H1 (cell line): ENCODE data around the gene MAP1LC3A. TPM values are rescaled to one million over a fixed set of nuclear protein-coding genes. Genes with fewer than 3 reads are reported as not detected.

Experiments used
- CTCF ChIA-PET: fragments of 300-600 bp; sonication (Branson Sonifier 250); formaldehyde crosslinking; loops from one replicate; lab custom pipeline; 2021; ENCODE audit not compliant: partially characterized antibody; lab: Charles Lee
- POLR2A ChIA-PET: fragments of 300-600 bp; sonication (Branson Sonifier 250); formaldehyde crosslinking; loops from one replicate; lab custom pipeline; 2021; ENCODE audit warnings: inconsistent platforms; ENCODE audit not compliant: partially characterized antibody; lab: Charles Lee
- DNase-seq, 2 experiments: peaks; one replicate each; pipeline versions ENCODE4 v3.0.0 to v3.0.0-alpha.2; 2010 to 2022; ENCODE audit warnings: low spot score in 2 of 2, low read depth in 1 of 2, mixed read lengths in 1 of 2
- FAIRE-seq: peaks from 2 replicates; lab custom pipeline; 2011; peaks lifted over from hg19 to GRCh38; lab: Jason Lieb, UNC
- H2AFZ ChIP-seq: 2 replicates; pipeline ENCODE4 v1.8.1; 2012; ENCODE audit warnings: low read length, inconsistent platforms
- H2AK5ac ChIP-seq: 2 replicates; pipeline ENCODE4 v1.6.1; 2013; ENCODE audit warnings: low read depth, low read length
- H2BK120ac ChIP-seq: replicated peaks from 2 replicates; pipeline ENCODE3; 2013; ENCODE audit warnings: low read depth, low read length, inconsistent platforms
- H2BK12ac ChIP-seq: 2 replicates; pipeline ENCODE4 v1.6.1; 2013; ENCODE audit warnings: low read depth, low read length
- H2BK15ac ChIP-seq: 2 replicates; pipeline ENCODE4 v1.6.1; 2013; ENCODE audit warnings: low read length
- H2BK20ac ChIP-seq: 2 replicates; pipeline ENCODE4 v1.6.1; 2013; ENCODE audit warnings: low read length
- H2BK5ac ChIP-seq: 2 replicates; pipeline ENCODE4 v1.6.1; 2013; ENCODE audit warnings: low read depth, low read length
- H3K14ac ChIP-seq: 2 replicates; pipeline ENCODE4 v1.6.1; 2013; ENCODE audit warnings: inconsistent platforms; ENCODE audit not compliant: insufficient read length
- H3K18ac ChIP-seq: 2 replicates; pipeline ENCODE4 v1.6.1; 2013; ENCODE audit warnings: low read length; ENCODE audit errors: extremely low read depth
- H3K23ac ChIP-seq: 2 replicates; pipeline ENCODE4 v1.6.1; 2013; ENCODE audit warnings: inconsistent platforms; ENCODE audit not compliant: insufficient read length
- H3K23me2 ChIP-seq: 2 replicates; pipeline ENCODE4 v1.6.1; 2013; ENCODE audit warnings: low read depth, low read length
- H3K27ac ChIP-seq: 2 replicates; pipeline ENCODE4 v1.6.1; 2011; ENCODE audit warnings: low read depth, low read length, inconsistent platforms
- H3K27me3 ChIP-seq, 4 experiments: replicated peaks in 1 of 4; 1 replicate in 1 of 4; 2 replicates in 3 of 4; pipeline versions ENCODE4 v1.6.1 to v1.8.1; 2011 to 2013; ENCODE audit warnings: low read length in 3 of 4, mild to moderate bottlenecking in 3 of 4, inconsistent platforms in 2 of 4, mixed read lengths in 2 of 4, moderate library complexity in 1 of 4; ENCODE audit not compliant: control insufficient read depth in 3 of 4, insufficient read depth in 3 of 4; ENCODE audit errors: extremely low read depth in 1 of 4
- H3K36me3 ChIP-seq, 4 experiments: 2 replicates each; pipeline versions ENCODE4 v1.6.1 to v1.8.1; 2011 to 2013; ENCODE audit warnings: mild to moderate bottlenecking in 4 of 4, low read length in 3 of 4, moderate library complexity in 2 of 4, control low read depth in 1 of 4, inconsistent platforms in 1 of 4; ENCODE audit not compliant: insufficient read depth in 4 of 4, control insufficient read depth in 2 of 4
- H3K4ac ChIP-seq: replicated peaks from 2 replicates; pipeline ENCODE3; 2013; ENCODE audit warnings: low read length, low read depth, mixed read lengths, inconsistent platforms; ENCODE audit not compliant: insufficient read length
- H3K4me1 ChIP-seq, 4 experiments: replicated peaks in 1 of 4; 1 replicate in 1 of 4; 2 replicates in 3 of 4; pipeline versions ENCODE4 v1.6.1 to v1.8.1; 2011 to 2013; ENCODE audit warnings: low read length in 3 of 4, inconsistent platforms in 2 of 4, mixed read lengths in 1 of 4; ENCODE audit not compliant: insufficient read depth in 4 of 4, control insufficient read depth in 3 of 4
- H3K4me2 ChIP-seq, 2 experiments: 2 replicates each; pipeline versions ENCODE4 v1.6.1 to v1.8.1; 2011 to 2013; ENCODE audit warnings: low read depth in 2 of 2, low read length in 2 of 2, control low read depth in 1 of 2, inconsistent platforms in 1 of 2, mild to moderate bottlenecking in 1 of 2; ENCODE audit not compliant: insufficient read depth in 1 of 2
- H3K4me3 ChIP-seq, 4 experiments: fragments of 200-600, 300-600 bp in 1 of 4; sonication (generic), shearing (Covaris generic), sonication (Bioruptor Twin) in 1 of 4; 2 replicates each; pipeline versions ENCODE4 v1.5.1 to v1.8.1; 2011 to 2016; ENCODE audit warnings: low read length in 4 of 4, low read depth in 3 of 4, control low read depth in 2 of 4, inconsistent platforms in 2 of 4, mild to moderate bottlenecking in 2 of 4, mixed read lengths in 1 of 4, moderate library complexity in 1 of 4; ENCODE audit not compliant: insufficient read depth in 2 of 4; ENCODE audit errors: extremely low read depth in 1 of 4
- H3K56ac ChIP-seq: replicated peaks from 2 replicates; pipeline ENCODE3; 2013; ENCODE audit warnings: low read depth, mild to moderate bottlenecking, mixed read lengths, low read length, inconsistent platforms; ENCODE audit not compliant: insufficient read length
- H3K79me1 ChIP-seq: 2 replicates; pipeline ENCODE4 v1.6.1; 2013; ENCODE audit warnings: low read depth, low read length, control low read depth
- H3K79me2 ChIP-seq, 2 experiments: 2 replicates each; pipeline versions ENCODE4 v1.6.1 to v1.8.1; 2012 to 2013; ENCODE audit warnings: low read length in 2 of 2, mild to moderate bottlenecking in 2 of 2, inconsistent platforms in 1 of 2; ENCODE audit not compliant: insufficient read depth in 2 of 2, control insufficient read depth in 1 of 2
- H3K9ac ChIP-seq, 4 experiments: replicated peaks in 1 of 4; 1 replicate in 1 of 4; 2 replicates in 3 of 4; pipeline versions ENCODE4 v1.6.1 to v1.8.1; 2011 to 2013; ENCODE audit warnings: low read depth in 3 of 4, low read length in 3 of 4, control low read depth in 2 of 4, mild to moderate bottlenecking in 2 of 4, moderate library complexity in 2 of 4, inconsistent platforms in 1 of 4; ENCODE audit errors: extremely low read depth in 1 of 4
- H3K9me3 ChIP-seq, 2 experiments: 2 replicates each; pipeline versions ENCODE4 v1.6.1 to v1.8.1; 2012 to 2013; ENCODE audit warnings: mild to moderate bottlenecking in 2 of 2, moderate library complexity in 2 of 2, control low read depth in 1 of 2, inconsistent platforms in 1 of 2, low read depth in 1 of 2, low read length in 1 of 2, mixed read lengths in 1 of 2; ENCODE audit not compliant: insufficient read depth in 2 of 2
- H4K20me1 ChIP-seq, 2 experiments: replicated peaks in 1 of 2; 2 replicates each; pipeline versions ENCODE3 to v1.8.1; 2011 to 2013; ENCODE audit warnings: inconsistent platforms in 2 of 2, low read length in 2 of 2, mild to moderate bottlenecking in 1 of 2; ENCODE audit not compliant: insufficient read depth in 2 of 2, control insufficient read depth in 1 of 2
- H4K5ac ChIP-seq: 2 replicates; pipeline ENCODE4 v1.6.1; 2013; ENCODE audit warnings: low read length, low read depth, mixed read lengths, inconsistent platforms; ENCODE audit not compliant: insufficient read length
- H4K8ac ChIP-seq: 2 replicates; pipeline ENCODE4 v1.8.0; 2013; ENCODE audit warnings: mild to moderate bottlenecking, moderate library complexity, low read length, inconsistent platforms; ENCODE audit not compliant: insufficient read depth; ENCODE audit errors: extremely low read depth
- H4K91ac ChIP-seq: replicated peaks from 2 replicates; pipeline ENCODE3; 2013; ENCODE audit warnings: low read length, mixed read lengths, inconsistent platforms; ENCODE audit not compliant: insufficient read length
- CTCF ChIP-seq, 3 experiments: IDR thresholded peaks; 1 replicate in 2 of 3; 2 replicates in 1 of 3; pipeline versions ENCODE4 v1.5.1 to v1.6.1; 2011; ENCODE audit warnings: low read length in 3 of 3, mild to moderate bottlenecking in 3 of 3, inconsistent platforms in 2 of 3, low read depth in 1 of 3, moderate library complexity in 1 of 3; ENCODE audit not compliant: insufficient read depth in 1 of 3; ENCODE audit errors: control extremely low read depth in 1 of 3
- RFX5 ChIP-seq: IDR thresholded peaks from 2 replicates; pipeline ENCODE4 v1.6.1; 2011; ENCODE audit warnings: low read depth, low read length, improper control_type of control experiment, borderline replicate concordance
- TAF7 ChIP-seq: optimal IDR thresholded peaks from 2 replicates; pipeline ENCODE3; 2011; ENCODE audit warnings: low read depth, mild to moderate bottlenecking, inconsistent platforms, low read length, moderate library complexity, borderline replicate concordance
- TEAD4 ChIP-seq: IDR thresholded peaks from 2 replicates; pipeline ENCODE4 v1.6.1; 2012; ENCODE audit warnings: low read depth, low read length, inconsistent platforms, mixed read lengths
- WGBS, 2 experiments: shearing (Covaris generic) in 1 of 2; methylation state at CpG; one replicate each; pipeline versions ENCODE4 v1.1.6 to v1.1.7; 2013 to 2015; ENCODE audit warnings: low lambda C conversion rate in 2 of 2, mixed read lengths in 2 of 2, inconsistent platforms in 1 of 2, low coverage in 1 of 2, missing lambda C conversion rate in 1 of 2; ENCODE audit not compliant: insufficient replicate concordance in 2 of 2, insufficient coverage in 1 of 2, insufficient read length in 1 of 2; ENCODE audit errors: extremely low coverage in 1 of 2, missing lambda C conversion rate in 1 of 2; 5-methylcytosine and 5-hydroxymethylcytosine counted together
- polyA plus RNA-seq, 7 experiments: library from polyadenylated mRNA; depleted of rRNA in 3 of 7; stranded (reverse) in 5 of 7; unstranded in 2 of 7; fragments of >200 nt in 5 of 7; fragments of 200-250 nt in 2 of 7; gene quantifications; 1 replicate in 5 of 7; 2 replicates in 1 of 7; 4 replicates in 1 of 7; pipeline versions ENCODE4 v1.2.1 to v1.2.3, GENCODE V29; 2011 to 2013; ENCODE audit warnings: missing spikeins in 2 of 7, mixed read lengths in 2 of 7
- total RNA-seq: library from RNA; stranded (reverse); fragmentation: NEBNext Ultra II Directional; extraction: Animal tissue kit (Norgen Biotek cat#: 25700); gene quantifications from 2 replicates; pipeline ENCODE4 v1.2.1, GENCODE V29; 2021

Gene MAP1LC3A
- total and polyA plus RNA-seq, 2 of the 8 experiments (the other 6 are each of a cell fraction or from before 2014, with no cell fraction given): 5.0 to 6.1 TPM

GRCh38 chr20:34535857-34536256, 22.7 kb upstream of the MAP1LC3A start:
- Histone ChIP-seq H3K14ac (no peak overlapping the region), H4K5ac (no peak overlapping the region), H3K18ac (no peak overlapping the region), H2AK5ac (no peak overlapping the region), H3K4me3 (no peak overlapping the region), H2BK5ac (no peak overlapping the region), H2BK12ac (no peak overlapping the region), H3K56ac (no peak overlapping the region), H3K27me3 (no peaks in the 10 kb centered on the region), H3K4ac (no peak overlapping the region), H3K9me3 (no peaks in the 10 kb centered on the region), H4K8ac (no peak overlapping the region), H4K91ac (no peak overlapping the region), H3K36me3 (peaks cover 13 to 31% (median 18%) of the 10 kb centered on the region in 4 experiments), H4K20me1 (peaks cover 2 to 14% of the 10 kb centered on the region in 2 experiments), H3K23me2 (no peaks in the 10 kb centered on the region), H2BK120ac (no peak overlapping the region), H2BK15ac (no peak overlapping the region), H2AFZ (no peak overlapping the region), H3K4me2 (no peak overlapping the region), H3K27ac (no peak overlapping the region), H3K4me1 (no peaks in the 10 kb centered on the region), H2BK20ac (no peak overlapping the region), H3K9ac (no peak overlapping the region), H3K79me1 (peaks cover 2% of the 10 kb centered on the region; the same call in 1 of the 2 replicates), H3K79me2 (no peaks in the 10 kb centered on the region), H3K23ac (no peak overlapping the region)
- WGBS, 2 experiments: 92% methylated on average over 2 of the region's 2 CpGs; no CpG with 5 or more reads in 1 of the 2 experiments
- no peak for DNase-seq
- CTCF ChIA-PET: interaction anchor here (1.4 to 2.0 kb wide), 4 partner anchors 11 to 239 kb away, joined by 3 to 9 read pairs (median 4); no protein-coding TSS in a partner anchor
- POLR2A ChIA-PET: interaction anchor here (1.2 kb wide), 1 partner anchor 11 kb away, joined by 4 read pairs; no protein-coding TSS in a partner anchor
- no peak for FAIRE-seq
- no peak for TF ChIP-seq TEAD4
- no peak for TF ChIP-seq TAF7
- TF ChIP-seq CTCF (IDR thresholded peaks at IDR 0.05; ENCODE audit: control extremely low read depth in 1 of 3, insufficient read depth in 1 of 3, low read depth in 1 of 3, low read length in 3 of 3): no peak
- no peak for TF ChIP-seq RFX5
